ENCODE measurements around the gene ALPL.

ALPL gene

GRCh38 chr1:21596174-21596573 is 87.0 kb downstream of the ALPL start:
- Histone ChIP-seq H3K27ac (ENCODE audit: insufficient read depth, low read length, poor library complexity, severe bottlenecking) (no peak overlapping the region), H3K27me3 (replicated peaks; ENCODE audit: control insufficient read depth, insufficient read depth, low read length, poor library complexity, severe bottlenecking) (no peaks in the 10 kb centered on the region), H3K36me3 (ENCODE audit: control insufficient read depth, insufficient read depth, low read length) (no peaks in the 10 kb centered on the region), H3K9me3 (ENCODE audit: control insufficient read depth, low read length) (no peaks in the 10 kb centered on the region), H3K4me1 (ENCODE audit: control insufficient read depth, insufficient read depth, low read length, poor library complexity, severe bottlenecking) (no peaks in the 10 kb centered on the region), H3K4me3 (ENCODE audit: insufficient read depth, low read depth, low read length, poor library complexity, severe bottlenecking) (no peak overlapping the region)
- DNase-seq = no peak

GRCh38 chr1:21596628-21597027 is 87.4 kb downstream of the ALPL start:
- no peaks in the 10 kb centered on the region for H3K27me3 ChIP-seq (replicated peaks; ENCODE audit: control insufficient read depth, insufficient read depth, low read length, poor library complexity, severe bottlenecking)
- H3K36me3 ChIP-seq (ENCODE audit: control insufficient read depth, insufficient read depth, low read length) = no peaks in the 10 kb centered on the region
- H3K27ac ChIP-seq (ENCODE audit: insufficient read depth, low read length, poor library complexity, severe bottlenecking) = no peak overlapping the region
- H3K9me3 ChIP-seq (ENCODE audit: control insufficient read depth, low read length) = no peaks in the 10 kb centered on the region
- H3K4me1 ChIP-seq (ENCODE audit: control insufficient read depth, insufficient read depth, low read length, poor library complexity, severe bottlenecking) = no peaks in the 10 kb centered on the region
- DNase-seq = no peak
- no peak overlapping the region for H3K4me3 ChIP-seq (ENCODE audit: insufficient read depth, low read depth, low read length, poor library complexity, severe bottlenecking)

- H3K36me3 ChIP-seq (ENCODE audit: control insufficient read depth, insufficient read depth, low read length) = no peaks in the 10 kb centered on the region
- H3K27me3 ChIP-seq (replicated peaks; ENCODE audit: control insufficient read depth, insufficient read depth, low read length, poor library complexity, severe bottlenecking) = no peaks in the 10 kb centered on the region
Measured at GRCh38 chr1:21597753-21598152, 88.5 kb downstream of the ALPL start.

GRCh38 chr1:21598417-21598816 is 89.2 kb downstream of the ALPL start:
- no peak overlapping the region for H3K27ac ChIP-seq (ENCODE audit: insufficient read depth, low read length, poor library complexity, severe bottlenecking)
- H3K27me3 ChIP-seq (replicated peaks; ENCODE audit: control insufficient read depth, insufficient read depth, low read length, poor library complexity, severe bottlenecking) = no peaks in the 10 kb centered on the region
- H3K36me3 ChIP-seq (ENCODE audit: control insufficient read depth, insufficient read depth, low read length) = no peaks in the 10 kb centered on the region
- DNase-seq = no peak
- no peaks in the 10 kb centered on the region for H3K4me1 ChIP-seq (ENCODE audit: control insufficient read depth, insufficient read depth, low read length, poor library complexity, severe bottlenecking)
- no peaks in the 10 kb centered on the region for H3K9me3 ChIP-seq (ENCODE audit: control insufficient read depth, low read length)
- H3K4me3 ChIP-seq (ENCODE audit: insufficient read depth, low read depth, low read length, poor library complexity, severe bottlenecking) = no peak overlapping the region

More at GRCh38 chr1:21597753-21598152, 88.5 kb downstream of the ALPL start:
- Histone ChIP-seq H3K27ac (ENCODE audit: insufficient read depth, low read length, poor library complexity, severe bottlenecking) (no peak overlapping the region), H3K9me3 (ENCODE audit: control insufficient read depth, low read length) (no peaks in the 10 kb centered on the region), H3K4me1 (ENCODE audit: control insufficient read depth, insufficient read depth, low read length, poor library complexity, severe bottlenecking) (no peaks in the 10 kb centered on the region), H3K4me3 (ENCODE audit: insufficient read depth, low read depth, low read length, poor library complexity, severe bottlenecking) (no peak overlapping the region)
- DNase-seq = no peak

GRCh38 chr1:21598904-21599303 is 89.7 kb downstream of the ALPL start:
- H3K36me3 ChIP-seq (ENCODE audit: control insufficient read depth, insufficient read depth, low read length) = no peaks in the 10 kb centered on the region

GRCh38 chr1:21599402-21599801 is 90.2 kb downstream of the ALPL start:
- DNase-seq = no peak
- Histone ChIP-seq H3K27me3 (replicated peaks; ENCODE audit: control insufficient read depth, insufficient read depth, low read length, poor library complexity, severe bottlenecking) (no peaks in the 10 kb centered on the region), H3K4me3 (ENCODE audit: insufficient read depth, low read depth, low read length, poor library complexity, severe bottlenecking) (no peak overlapping the region), H3K36me3 (ENCODE audit: control insufficient read depth, insufficient read depth, low read length) (no peaks in the 10 kb centered on the region), H3K9me3 (ENCODE audit: control insufficient read depth, low read length) (no peaks in the 10 kb centered on the region), H3K4me1 (ENCODE audit: control insufficient read depth, insufficient read depth, low read length, poor library complexity, severe bottlenecking) (no peaks in the 10 kb centered on the region), H3K27ac (ENCODE audit: insufficient read depth, low read length, poor library complexity, severe bottlenecking) (no peak overlapping the region)

More at GRCh38 chr1:21598904-21599303, 89.7 kb downstream of the ALPL start:
- DNase-seq = no peak
- Histone ChIP-seq H3K4me3 (ENCODE audit: insufficient read depth, low read depth, low read length, poor library complexity, severe bottlenecking) (no peak overlapping the region), H3K27me3 (replicated peaks; ENCODE audit: control insufficient read depth, insufficient read depth, low read length, poor library complexity, severe bottlenecking) (no peaks in the 10 kb centered on the region), H3K27ac (ENCODE audit: insufficient read depth, low read length, poor library complexity, severe bottlenecking) (no peak overlapping the region), H3K4me1 (ENCODE audit: control insufficient read depth, insufficient read depth, low read length, poor library complexity, severe bottlenecking) (no peaks in the 10 kb centered on the region), H3K9me3 (ENCODE audit: control insufficient read depth, low read length) (no peaks in the 10 kb centered on the region)

- Histone ChIP-seq H3K4me1 (ENCODE audit: control insufficient read depth, insufficient read depth, low read length, poor library complexity, severe bottlenecking) (no peaks in the 10 kb centered on the region), H3K27ac (ENCODE audit: insufficient read depth, low read length, poor library complexity, severe bottlenecking) (no peak overlapping the region), H3K36me3 (ENCODE audit: control insufficient read depth, insufficient read depth, low read length) (no peaks in the 10 kb centered on the region), H3K27me3 (replicated peaks; ENCODE audit: control insufficient read depth, insufficient read depth, low read length, poor library complexity, severe bottlenecking) (no peaks in the 10 kb centered on the region), H3K9me3 (ENCODE audit: control insufficient read depth, low read length) (no peaks in the 10 kb centered on the region), H3K4me3 (ENCODE audit: insufficient read depth, low read depth, low read length, poor library complexity, severe bottlenecking) (no peak overlapping the region)
- DNase-seq = no peak
Measured at GRCh38 chr1:21601278-21602048, 92.2 kb downstream of the ALPL start.

- Histone ChIP-seq H3K36me3 (ENCODE audit: control insufficient read depth, insufficient read depth, low read length) (no peaks in the 10 kb centered on the region), H3K9me3 (ENCODE audit: control insufficient read depth, low read length) (no peaks in the 10 kb centered on the region), H3K4me1 (ENCODE audit: control insufficient read depth, insufficient read depth, low read length, poor library complexity, severe bottlenecking) (peaks cover 4% of the 10 kb centered on the region), H3K4me3 (ENCODE audit: insufficient read depth, low read depth, low read length, poor library complexity, severe bottlenecking) (no peak overlapping the region), H3K27ac (ENCODE audit: insufficient read depth, low read length, poor library complexity, severe bottlenecking) (no peak overlapping the region), H3K27me3 (replicated peaks; ENCODE audit: control insufficient read depth, insufficient read depth, low read length, poor library complexity, severe bottlenecking) (no peaks in the 10 kb centered on the region)
- DNase-seq = no peak
Measured at GRCh38 chr1:21603177-21604138, 94.2 kb downstream of the ALPL start.

- Histone ChIP-seq H3K9me3 (ENCODE audit: control insufficient read depth, low read length) (no peaks in the 10 kb centered on the region), H3K4me1 (ENCODE audit: control insufficient read depth, insufficient read depth, low read length, poor library complexity, severe bottlenecking) (peaks cover 4% of the 10 kb centered on the region), H3K4me3 (ENCODE audit: insufficient read depth, low read depth, low read length, poor library complexity, severe bottlenecking) (no peak overlapping the region), H3K27ac (ENCODE audit: insufficient read depth, low read length, poor library complexity, severe bottlenecking) (no peak overlapping the region), H3K27me3 (replicated peaks; ENCODE audit: control insufficient read depth, insufficient read depth, low read length, poor library complexity, severe bottlenecking) (no peaks in the 10 kb centered on the region), H3K36me3 (ENCODE audit: control insufficient read depth, insufficient read depth, low read length) (no peaks in the 10 kb centered on the region)
- DNase-seq = no peak
Measured at GRCh38 chr1:21604208-21604957, 95.2 kb downstream of the ALPL start.
